OCI-LY7 (cell line): ENCODE measurements around the gene CYP24A1. TPM values are rescaled to one million over a fixed set of nuclear protein-coding genes. Genes with fewer than 3 reads are reported as not detected.

Experiments
- BruUV-seq: library from RNA; stranded (reverse); fragments of 400-500 nt; replicated peaks from 2 replicates; lab custom pipeline; 2021; lab: Mats Ljungman, UMichigan
- CTCF ChIA-PET: fragments of 300-600 bp; sonication (Branson Sonifier 250); formaldehyde crosslinking; loops from one replicate; lab custom pipeline; 2022; ENCODE audit warnings: antibody characterized with exemption; ENCODE audit not compliant: unreplicated experiment; lab: Charles Lee
- POLR2A ChIA-PET: fragments of 300-600 bp; sonication (Branson Sonifier 250); formaldehyde crosslinking; loops from one replicate; lab custom pipeline; 2022; ENCODE audit warnings: antibody characterized with exemption; lab: Charles Lee
- DNase-seq: peaks from one replicate; pipeline ENCODE4 v3.0.0-alpha.2; 2015; ENCODE audit warnings: low spot score
- H2AFZ ChIP-seq: fragments of 200-600 bp; sonication (generic), shearing (Covaris generic); 2 replicates; pipeline ENCODE4 v1.6.1; 2014; ENCODE audit warnings: mild to moderate bottlenecking, antibody characterized with exemption, low read length, moderate library complexity
- H3K27ac ChIP-seq: fragments of 200-600 bp; sonication (generic); 2 replicates; pipeline ENCODE4 v1.5.1; 2014; ENCODE audit warnings: mixed run types, low read depth, mild to moderate bottlenecking, moderate library complexity, low read length, inconsistent platforms; ENCODE audit not compliant: poor library complexity, severe bottlenecking
- H3K36me3 ChIP-seq: fragments of 200-600 bp; sonication (generic); 2 replicates; pipeline ENCODE4 v1.6.1; 2014; ENCODE audit warnings: mild to moderate bottlenecking, antibody characterized with exemption, low read length, moderate library complexity, mixed read lengths; ENCODE audit not compliant: insufficient read depth
- H3K4me1 ChIP-seq: fragments of 200-600 bp; sonication (generic); 2 replicates; pipeline ENCODE4 v1.5.1; 2014; ENCODE audit warnings: mild to moderate bottlenecking, low read length; ENCODE audit not compliant: insufficient read depth, poor library complexity, severe bottlenecking
- H3K4me2 ChIP-seq: fragments of 200-600 bp; sonication (generic); 2 replicates; pipeline ENCODE4 v1.6.1; 2014; ENCODE audit warnings: mild to moderate bottlenecking, low read length
- H3K4me3 ChIP-seq: fragments of 200-600 bp; sonication (generic); 2 replicates; pipeline ENCODE4 v1.5.1; 2014; ENCODE audit warnings: mild to moderate bottlenecking, low read depth, low read length; ENCODE audit not compliant: poor library complexity, severe bottlenecking
- H3K79me2 ChIP-seq: fragments of 200-600 bp; sonication (generic); 2 replicates; pipeline ENCODE4 v1.6.1; 2016; ENCODE audit warnings: low read depth, mild to moderate bottlenecking, low read length, moderate library complexity, mixed read lengths; ENCODE audit not compliant: insufficient read depth
- H3K9me2 ChIP-seq: fragments of 200-600 bp; sonication (generic); 2 replicates; pipeline ENCODE4 v1.6.1; 2016; ENCODE audit warnings: mild to moderate bottlenecking, low read length, mixed read lengths; ENCODE audit not compliant: insufficient read depth
- H3K9me3 ChIP-seq: fragments of 200-600 bp; sonication (generic); 2 replicates; pipeline ENCODE4 v1.6.1; 2014; ENCODE audit warnings: mild to moderate bottlenecking, mixed run types, low read length, mixed read lengths
- H4K20me1 ChIP-seq: fragments of 200-600 bp; sonication (generic); 2 replicates; pipeline ENCODE4 v1.6.1; 2014; ENCODE audit warnings: mild to moderate bottlenecking, antibody characterized with exemption, low read length, moderate library complexity, mixed read lengths; ENCODE audit not compliant: insufficient read depth
- EZH2phosphoT487 ChIP-seq: fragments of 200-600 bp; sonication (generic); IDR thresholded peaks from 2 replicates; pipeline ENCODE4 v1.6.1; 2018; ENCODE audit warnings: low read depth, borderline replicate concordance, mild to moderate bottlenecking, mixed run types, antibody characterized with exemption, low read length, moderate library complexity, mixed read lengths
- intact Hi-C: fragments of 100-400 bp; cut with micrococcal nuclease; formaldehyde crosslinking; loops from one replicate; pipeline ENCODE4 v1.10.0; 2022; ENCODE audit not compliant: unreplicated experiment
- total RNA-seq, 2 experiments: library from RNA; depleted of rRNA in 1 of 2; stranded (reverse); fragments of >200 nt in 1 of 2; shearing (Covaris generic) in 1 of 2; gene quantifications; 2 replicates each; pipeline ENCODE4 v1.2.3, GENCODE V29; 2014 to 2022
- TF ChIP-seq, protein P1 (sequence below): fragments of 200-600 bp; sonication (generic); conservative IDR thresholded peaks from 2 replicates; pipeline ENCODE4 v1.5.1; 2014; ENCODE audit warnings: mild to moderate bottlenecking, antibody characterized with exemption, low read length, moderate library complexity, mixed read lengths

CYP24A1 gene
- total RNA-seq, 2 experiments from 2014 or later: not detected

GRCh38 chr20:54201268-54201846, 27.6 kb upstream of the CYP24A1 start:
- Histone ChIP-seq H3K27ac (no peak overlapping the region), H2AFZ (no peak overlapping the region), H3K4me3 (no peak overlapping the region), H3K4me1 (peaks cover under 1% of the 10 kb centered on the region), H3K79me2 (no peaks in the 10 kb centered on the region), H3K36me3 (no peaks in the 10 kb centered on the region), H4K20me1 (no peaks in the 10 kb centered on the region), H3K9me2 (no peaks in the 10 kb centered on the region), H3K4me2 (no peak overlapping the region), H3K9me3 (no peaks in the 10 kb centered on the region)
- BruUV-seq: no TSS peak
- no peak for DNase-seq
- POLR2A ChIA-PET: no interaction called here
- intact Hi-C loops: no loop called here
- TF ChIP-seq, protein P1, sequence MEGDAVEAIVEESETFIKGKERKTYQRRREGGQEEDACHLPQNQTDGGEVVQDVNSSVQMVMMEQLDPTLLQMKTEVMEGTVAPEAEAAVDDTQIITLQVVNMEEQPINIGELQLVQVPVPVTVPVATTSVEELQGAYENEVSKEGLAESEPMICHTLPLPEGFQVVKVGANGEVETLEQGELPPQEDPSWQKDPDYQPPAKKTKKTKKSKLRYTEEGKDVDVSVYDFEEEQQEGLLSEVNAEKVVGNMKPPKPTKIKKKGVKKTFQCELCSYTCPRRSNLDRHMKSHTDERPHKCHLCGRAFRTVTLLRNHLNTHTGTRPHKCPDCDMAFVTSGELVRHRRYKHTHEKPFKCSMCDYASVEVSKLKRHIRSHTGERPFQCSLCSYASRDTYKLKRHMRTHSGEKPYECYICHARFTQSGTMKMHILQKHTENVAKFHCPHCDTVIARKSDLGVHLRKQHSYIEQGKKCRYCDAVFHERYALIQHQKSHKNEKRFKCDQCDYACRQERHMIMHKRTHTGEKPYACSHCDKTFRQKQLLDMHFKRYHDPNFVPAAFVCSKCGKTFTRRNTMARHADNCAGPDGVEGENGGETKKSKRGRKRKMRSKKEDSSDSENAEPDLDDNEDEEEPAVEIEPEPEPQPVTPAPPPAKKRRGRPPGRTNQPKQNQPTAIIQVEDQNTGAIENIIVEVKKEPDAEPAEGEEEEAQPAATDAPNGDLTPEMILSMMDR: no peak
- no peak for TF ChIP-seq EZH2phosphoT487
- CTCF ChIA-PET: no interaction called here

- DNase-seq: no peak
- Histone ChIP-seq H3K4me2 (no peak overlapping the region), H3K79me2 (no peaks in the 10 kb centered on the region), H4K20me1 (no peaks in the 10 kb centered on the region), H3K9me2 (no peaks in the 10 kb centered on the region), H3K4me3 (no peak overlapping the region), H3K27ac (no peak overlapping the region), H3K36me3 (no peaks in the 10 kb centered on the region), H3K9me3 (no peaks in the 10 kb centered on the region), H3K4me1 (peaks cover 7% of the 10 kb centered on the region), H2AFZ (no peak overlapping the region)
- TF ChIP-seq, protein P1: no peak
- no peak for TF ChIP-seq EZH2phosphoT487
- ChIA-PET POLR2A (interaction anchor here (0.6 kb wide), 1 partner anchor 622 kb away, joined by 3 read pairs; no protein-coding TSS in a partner anchor), CTCF (interaction anchor here (0.8 to 1.6 kb wide), 4 partner anchors 8 to 102 kb away, joined by 3 to 8 read pairs (median 5); partner anchors contain the start of gene PFDN4)
- BruUV-seq: no TSS peak
- intact Hi-C loops: no loop called here
These were observed 26.9 kb upstream of the CYP24A1 start for GRCh38 chr20:54200487-54201267.
